ELR (cell line): Measurements from ENCODE around the gene PDIA5.

ENCODE experiments used
- DNase-seq: peaks from one replicate; pipeline ENCODE4 v3.0.0-alpha.2; 2015; ENCODE audit warnings: low read depth

The PDIA5 gene

GRCh38 chr3:123066896-123067688 lies at the start of gene PDIA5:
TSS of gene PDIA5 (plus strand) at chr3:123067025. CDS start at chr3:123067165, 140 bp downstream.
- peak; percentile 92 for DNase-seq

- no peak for DNase-seq
These were observed 48.1 kb upstream of the PDIA5 start for GRCh38 chr3:123018683-123019082.

GRCh38 chr3:123019161-123019560 lies 47.7 kb upstream of the PDIA5 start:
- no peak for DNase-seq

- DNase-seq = no peak
These were observed 47.2 kb upstream of the PDIA5 start for GRCh38 chr3:123019591-123019990.

DNA sequence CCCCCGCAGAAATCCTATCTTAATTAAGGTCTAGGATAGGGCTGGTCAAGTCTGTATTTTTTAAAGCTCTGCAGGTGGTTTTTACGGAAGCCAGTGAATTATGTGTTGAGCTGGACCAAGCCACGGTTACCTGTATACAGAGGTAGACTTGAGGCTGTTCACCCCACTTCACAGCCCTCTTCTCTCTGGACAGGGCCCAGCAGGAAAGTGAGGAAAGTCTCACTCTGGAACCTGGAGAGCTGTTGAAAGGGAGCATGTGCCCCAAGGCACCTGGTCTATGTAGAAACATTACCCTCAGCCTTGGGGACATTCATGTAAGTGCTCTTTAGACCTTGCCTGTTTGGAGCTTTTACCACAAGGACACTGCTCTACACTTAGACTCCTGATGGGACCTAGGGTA lies 46.1 kb upstream of the PDIA5 start:
- DNase-seq = no peak

- DNase-seq = no peak
These were observed 45.4 kb upstream of the PDIA5 start for GRCh38 chr3:123021388-123021787.

DNA sequence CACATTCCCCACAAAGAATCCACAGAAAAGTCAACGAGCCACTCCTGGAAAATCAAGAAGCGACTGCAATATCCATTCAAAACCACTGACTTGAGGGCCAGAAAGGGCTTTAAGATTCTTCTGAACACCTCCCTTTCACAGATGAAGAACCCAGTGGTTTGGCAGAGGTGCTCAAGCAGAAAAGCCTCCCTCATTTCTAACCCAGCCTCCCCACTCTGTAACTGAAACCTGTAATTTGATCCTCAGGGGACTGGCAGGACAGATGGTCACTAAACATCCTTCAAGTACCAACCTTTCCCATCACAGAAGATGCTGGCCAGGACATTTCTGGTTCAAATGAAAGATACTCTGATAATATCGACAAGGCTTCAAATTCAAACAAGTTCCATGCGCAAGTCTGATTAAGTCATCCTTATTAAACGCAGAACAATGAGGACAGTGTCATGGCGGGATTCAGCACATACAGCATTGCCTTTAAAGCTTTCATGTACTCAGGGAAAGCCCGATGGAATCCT lies 44.8 kb upstream of the PDIA5 start:
- DNase-seq = no peak

DNA sequence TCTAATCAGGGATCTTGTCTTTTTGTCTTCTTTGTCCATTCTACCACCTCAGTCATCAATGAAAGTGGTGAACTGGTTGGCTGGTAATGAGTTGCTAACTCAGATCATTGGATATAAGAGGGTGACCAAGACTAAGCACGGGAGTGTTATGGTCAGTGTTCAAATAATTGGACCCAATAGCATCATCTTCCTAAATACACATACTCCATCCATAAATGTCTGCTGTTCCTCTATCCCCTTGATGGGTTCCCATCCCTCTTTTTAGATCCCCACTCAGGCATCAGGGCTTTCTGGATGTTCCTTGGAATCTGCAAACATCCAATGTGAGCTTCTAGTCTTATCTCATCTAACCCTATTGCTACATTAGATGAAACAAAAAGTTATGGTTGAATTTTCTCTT lies 42.8 kb upstream of the PDIA5 start:
- DNase-seq = no peak

DNA sequence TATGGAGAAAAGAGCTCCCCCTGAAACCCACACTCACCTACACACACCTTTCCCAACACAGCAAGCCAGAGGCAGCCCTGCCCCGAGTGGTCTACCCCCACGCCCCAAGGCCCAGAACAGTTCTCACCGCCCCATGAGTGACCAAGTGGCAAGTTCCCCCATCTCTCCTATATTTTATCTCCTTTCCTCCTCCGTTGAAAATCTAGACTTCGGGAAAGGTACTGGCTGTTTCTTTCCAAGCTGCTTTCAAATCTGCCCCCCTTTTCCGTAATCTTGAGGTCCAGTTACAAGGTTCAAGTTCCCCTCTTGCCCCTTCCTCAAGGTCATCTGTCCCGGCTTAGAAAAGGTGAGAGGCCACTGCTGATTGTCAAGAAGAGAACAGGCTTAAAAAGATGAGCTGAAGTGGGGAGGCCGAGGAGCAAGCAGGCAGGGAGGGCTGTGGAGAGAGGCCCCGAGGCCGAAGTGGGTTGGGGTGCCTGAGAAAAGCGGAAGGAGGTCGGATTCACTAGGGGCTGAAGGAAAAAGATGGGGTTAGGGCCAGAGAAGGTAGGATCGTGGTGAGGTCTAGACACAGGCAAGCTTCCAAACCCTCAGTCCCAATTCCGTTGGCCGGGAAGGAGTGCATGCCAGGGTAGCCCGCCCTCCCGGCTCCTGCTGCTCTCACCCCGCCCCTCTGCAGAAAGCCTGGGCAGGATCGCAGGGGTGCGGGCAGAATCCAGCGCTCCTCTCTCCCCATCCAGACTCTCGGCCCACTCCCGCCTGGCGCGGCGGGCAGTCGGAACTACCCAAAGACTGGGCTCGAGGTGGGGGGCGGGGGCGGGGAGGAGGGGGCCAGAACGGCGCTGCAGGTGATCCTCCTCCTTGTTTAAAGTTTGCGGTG lies 40.9 kb upstream of the PDIA5 start:
- no peak for DNase-seq

DNA sequence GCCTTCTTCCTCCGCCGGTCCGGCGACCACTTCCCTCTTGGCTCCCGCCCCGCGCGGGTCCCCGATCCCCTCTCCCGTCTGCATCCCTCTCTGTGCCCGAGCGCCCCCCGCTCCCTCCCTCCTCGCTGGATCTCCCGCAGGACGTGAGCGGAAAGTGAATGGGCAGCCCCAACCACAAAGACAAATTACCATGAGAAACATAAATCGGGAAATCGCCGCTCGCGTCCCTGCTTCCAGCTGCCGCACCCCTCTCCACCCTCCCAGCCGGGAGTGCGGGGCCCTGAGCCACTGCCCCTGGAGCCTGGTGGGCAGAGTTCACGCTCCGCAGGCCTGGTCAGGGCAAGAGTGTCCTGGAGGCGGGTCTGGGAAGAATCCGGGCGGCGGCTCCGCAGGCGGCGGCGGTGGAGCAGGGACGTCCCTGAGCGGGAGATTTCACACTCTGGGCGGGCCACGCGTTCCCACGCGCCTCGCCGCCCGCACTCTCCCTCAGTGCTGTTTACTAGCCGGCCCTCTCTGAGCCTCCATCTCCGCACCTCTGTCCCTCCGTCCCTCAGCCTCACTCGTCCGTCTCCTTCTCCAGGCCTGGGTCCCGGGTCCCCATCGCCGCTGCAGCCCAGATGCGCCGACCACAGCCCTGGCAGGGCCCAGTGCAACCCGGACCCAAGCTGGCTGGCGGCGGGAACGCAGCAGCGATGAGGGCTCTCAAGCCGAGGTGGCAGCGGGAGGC lies 40.1 kb upstream of the PDIA5 start:
- DNase-seq = peak; percentile 9

DNA sequence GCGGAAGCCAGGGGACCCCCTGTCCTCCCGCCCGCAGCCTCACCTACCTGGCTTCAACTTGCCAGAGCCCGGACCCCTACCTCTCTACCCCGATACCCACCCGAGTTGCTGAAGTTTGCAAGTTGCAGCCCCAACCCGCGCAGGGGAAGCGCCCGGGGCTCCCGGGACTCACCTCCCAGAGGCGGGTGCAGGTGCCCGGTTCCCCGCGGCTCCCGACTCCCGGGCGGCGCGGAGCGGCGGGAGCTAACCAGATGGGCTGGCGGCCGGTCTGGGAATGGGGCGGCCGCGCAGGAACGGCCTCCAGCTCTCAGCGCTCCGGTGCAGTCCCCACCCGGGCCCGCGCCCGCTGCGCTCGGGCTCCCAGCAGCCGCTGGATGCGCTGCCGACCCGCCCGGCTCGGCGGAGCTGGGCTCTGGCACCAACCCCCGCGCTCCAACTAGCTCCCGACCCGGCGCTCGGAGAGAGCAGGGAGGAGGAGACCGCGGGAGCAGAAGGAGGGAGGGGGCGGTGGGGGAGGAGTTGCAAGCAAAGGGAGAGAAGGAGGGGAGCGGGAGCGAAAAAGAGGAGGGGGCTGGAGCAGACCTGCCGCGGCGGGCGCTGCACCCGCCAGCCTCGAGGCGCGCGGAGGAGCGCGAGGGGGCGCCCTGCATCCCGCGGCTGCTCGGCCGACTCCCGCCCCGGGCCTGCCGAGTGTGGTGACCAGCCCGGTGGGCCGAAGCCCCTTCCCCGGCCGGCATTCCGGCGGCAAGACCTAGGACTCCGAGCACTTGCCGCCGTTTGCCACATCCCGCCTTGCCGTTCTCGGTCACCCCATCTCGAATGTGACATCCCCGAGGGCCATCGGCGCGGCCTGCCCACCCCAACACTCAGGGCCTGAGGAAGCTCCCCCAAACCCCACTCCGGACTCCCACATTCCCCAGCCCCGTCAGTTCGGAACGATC lies 39.3 kb upstream of the PDIA5 start, which contains the start of gene SEMA5B:
SEMA5B (minus strand) TSS at position 472 of the 941 bp plus-strand sequence. CDS start 66,500 bp downstream, outside the sequence.
- peak; percentile 40 for DNase-seq

GRCh38 chr3:123028233-123028828 lies 38.5 kb upstream of the PDIA5 start:
- peak; percentile 81 for DNase-seq

DNA sequence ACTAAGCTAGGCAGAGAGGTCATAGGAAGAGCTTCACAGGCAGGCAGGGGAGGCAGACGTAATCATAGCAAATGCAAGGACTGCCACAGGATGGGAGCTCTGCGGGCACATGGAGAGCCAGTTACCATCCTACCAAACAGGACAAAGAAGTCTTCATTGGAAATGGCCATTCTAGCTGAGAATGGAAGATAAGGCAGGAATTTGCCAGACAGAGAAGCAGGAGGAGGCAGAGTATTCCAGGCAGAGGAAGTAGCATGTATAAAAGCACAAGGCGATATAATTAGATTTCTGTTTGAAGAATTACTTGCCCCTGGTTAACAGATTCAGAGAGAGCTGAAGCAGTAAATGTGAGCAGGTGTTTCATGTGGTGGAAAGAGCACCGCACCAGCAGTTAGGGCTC lies 35.8 kb upstream of the PDIA5 start:
- DNase-seq = no peak

DNA sequence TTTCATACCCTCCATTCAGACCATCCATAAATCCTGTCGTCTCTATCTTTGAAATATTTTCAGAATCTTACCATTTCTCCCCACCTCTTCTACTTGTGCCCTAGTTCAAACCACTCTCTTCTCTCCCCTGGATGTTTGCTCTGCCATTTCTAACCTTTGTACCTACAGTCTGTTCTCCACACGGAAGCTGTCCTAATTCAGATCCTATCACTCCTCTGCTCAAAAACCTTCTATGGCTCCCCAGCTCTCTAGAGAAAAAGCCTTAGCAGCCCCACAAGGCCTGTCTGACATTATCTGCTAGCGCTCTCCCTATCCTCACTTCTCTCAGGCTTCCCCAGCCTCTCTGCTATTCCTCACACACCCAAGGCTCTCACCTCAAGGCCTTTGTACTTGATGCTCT lies 34.8 kb upstream of the PDIA5 start:
- no peak for DNase-seq

GRCh38 chr3:123034120-123034519 lies 32.7 kb upstream of the PDIA5 start:
- DNase-seq = no peak

- DNase-seq = no peak
These were observed 31.8 kb upstream of the PDIA5 start for GRCh38 chr3:123034996-123035395.

GRCh38 chr3:123036352-123037014 lies 30.3 kb upstream of the PDIA5 start:
- DNase-seq = peak; percentile 22

DNA sequence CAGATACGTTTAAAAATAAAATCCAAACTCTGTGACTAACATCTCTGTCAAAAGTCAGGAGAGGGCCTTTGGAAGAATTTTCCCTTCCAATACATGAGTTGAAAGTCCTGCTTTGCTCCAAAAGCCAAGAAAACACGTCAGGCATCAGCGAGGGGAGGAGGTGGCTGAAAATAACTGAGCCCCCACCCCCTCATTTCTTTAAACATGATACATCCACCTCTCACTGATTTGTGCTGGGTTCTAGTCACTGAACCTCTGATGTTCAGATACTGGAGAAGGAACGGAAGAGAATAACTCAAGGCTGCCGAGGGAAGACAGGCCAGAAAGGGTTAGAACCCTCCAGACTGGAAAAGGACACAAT lies 29.8 kb upstream of the PDIA5 start:
- no peak for DNase-seq

GRCh38 chr3:123038751-123039150 lies 28.1 kb upstream of the PDIA5 start:
- DNase-seq = no peak

- no peak for DNase-seq
These were observed 27.6 kb upstream of the PDIA5 start for GRCh38 chr3:123039178-123039577.
